GM19238 (cell line): ENCODE results near the gene SLC22A5.
"Not testable (repeated sequence)": the region's sequence is repeated elsewhere in the genome, so short reads cannot be mapped to it uniquely, and the experiment has no call there.

ENCODE experiments used
- DNase-seq: peaks from one replicate; pipeline ENCODE4 v3.0.0; 2011; ENCODE audit warnings: low spot score; ENCODE audit not compliant: insufficient read length

SLC22A5 gene

GRCh38 chr5:132426525-132427138 is 57.1 kb downstream of the SLC22A5 start:
- no peak for DNase-seq

DNA sequence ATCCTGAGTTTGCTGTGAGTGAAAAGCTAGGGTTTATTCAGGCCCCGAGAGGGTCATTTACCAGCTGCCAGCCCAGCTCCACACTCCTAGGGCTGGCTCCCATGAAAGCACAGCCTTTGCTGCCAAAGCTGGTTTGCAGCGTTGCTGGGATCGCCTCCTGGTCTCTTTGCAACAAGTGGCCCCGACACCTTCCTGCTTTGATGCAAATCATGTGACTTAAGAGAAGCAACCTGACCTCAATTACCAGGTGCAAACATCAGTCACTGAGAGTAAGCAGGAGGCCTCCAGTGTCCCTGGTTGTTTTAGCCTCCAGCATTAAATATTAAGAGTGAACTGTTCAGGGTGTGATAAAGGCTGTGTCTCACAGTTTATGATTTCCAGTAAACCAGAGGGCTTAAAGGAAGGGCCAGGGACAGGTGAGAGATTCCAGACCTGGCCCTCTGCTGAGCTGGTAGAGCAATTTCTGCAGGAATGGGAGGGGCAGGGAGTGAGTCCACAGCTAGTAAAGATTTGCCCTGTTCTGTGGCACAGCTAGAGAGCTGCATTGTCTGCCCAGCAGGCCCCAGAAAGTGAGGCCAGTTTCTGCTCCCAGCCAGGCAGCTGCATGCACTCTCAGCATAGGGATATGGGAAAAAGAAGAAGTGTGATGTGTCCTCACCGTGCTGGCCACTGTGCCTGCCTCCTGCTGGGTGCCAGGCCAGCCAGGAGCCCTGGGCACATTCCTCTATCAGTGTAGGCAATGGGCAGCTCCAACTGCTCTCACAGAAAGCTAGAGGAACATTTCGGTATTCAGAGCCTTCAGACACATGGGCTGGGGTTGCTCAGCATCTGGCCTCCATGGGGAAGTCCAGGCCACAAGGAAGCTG is 58.0 kb downstream of the SLC22A5 start:
- DNase-seq = no peak

- no peak for DNase-seq
Measured at GRCh38 chr5:132428147-132428482, 58.6 kb downstream of the SLC22A5 start.

DNA sequence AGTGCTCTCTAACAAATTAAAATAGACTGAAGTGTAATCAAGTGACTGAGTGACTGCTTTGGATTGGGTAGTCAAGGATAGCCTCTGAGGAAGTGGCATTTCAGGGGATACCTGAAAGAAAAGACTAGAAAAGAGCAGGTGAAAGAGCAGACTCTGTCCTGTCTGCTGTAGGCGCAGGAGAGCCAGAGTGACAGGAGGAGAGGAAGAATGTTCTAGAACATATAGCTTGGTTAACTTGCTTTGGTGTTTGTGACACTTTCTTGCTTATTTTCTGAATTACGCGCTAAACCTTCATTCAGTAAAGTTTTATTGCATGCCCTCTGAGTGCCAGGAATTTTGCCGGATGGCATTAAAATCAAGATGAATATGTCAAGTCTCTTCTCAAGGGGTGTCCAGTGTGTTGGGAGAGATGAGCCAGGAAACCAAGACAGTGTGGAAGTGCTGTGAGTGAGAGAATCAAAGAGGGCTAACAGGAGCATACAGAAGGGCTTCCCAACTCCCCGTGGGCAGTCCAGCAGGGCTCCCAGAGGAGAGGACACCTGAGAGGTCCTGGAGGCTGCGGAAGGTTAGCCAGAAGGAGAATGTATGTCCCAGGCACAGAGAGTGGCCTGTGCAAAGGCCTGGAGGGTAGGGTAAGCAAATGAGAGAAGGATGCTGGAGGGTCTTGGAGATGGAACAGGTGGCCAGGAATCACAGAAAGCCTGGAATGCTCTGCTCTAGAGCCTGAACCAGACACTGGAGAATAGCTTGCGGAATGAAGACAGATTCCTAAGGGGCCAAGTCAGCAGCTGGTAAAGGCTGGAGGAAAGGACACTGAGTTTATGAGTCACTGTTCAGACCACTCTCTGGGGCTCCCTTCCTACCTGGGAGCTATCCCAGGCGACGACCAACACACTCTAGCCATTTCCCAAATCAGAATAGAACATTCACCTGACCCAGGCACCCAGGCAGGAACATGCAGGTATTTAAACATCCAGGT is 59.3 kb downstream of the SLC22A5 start:
- DNase-seq = no peak

- DNase-seq = no peak
Measured at GRCh38 chr5:132429463-132430440, 60.2 kb downstream of the SLC22A5 start.

GRCh38 chr5:132430746-132431145 is 61.2 kb downstream of the SLC22A5 start:
- no peak for DNase-seq

GRCh38 chr5:132431632-132432031 is 62.1 kb downstream of the SLC22A5 start:
- no peak for DNase-seq

- no peak for DNase-seq
Measured at GRCh38 chr5:132433141-132433540, 63.6 kb downstream of the SLC22A5 start.

- DNase-seq = no peak
Measured at GRCh38 chr5:132434416-132435286, 65.1 kb downstream of the SLC22A5 start.

DNA sequence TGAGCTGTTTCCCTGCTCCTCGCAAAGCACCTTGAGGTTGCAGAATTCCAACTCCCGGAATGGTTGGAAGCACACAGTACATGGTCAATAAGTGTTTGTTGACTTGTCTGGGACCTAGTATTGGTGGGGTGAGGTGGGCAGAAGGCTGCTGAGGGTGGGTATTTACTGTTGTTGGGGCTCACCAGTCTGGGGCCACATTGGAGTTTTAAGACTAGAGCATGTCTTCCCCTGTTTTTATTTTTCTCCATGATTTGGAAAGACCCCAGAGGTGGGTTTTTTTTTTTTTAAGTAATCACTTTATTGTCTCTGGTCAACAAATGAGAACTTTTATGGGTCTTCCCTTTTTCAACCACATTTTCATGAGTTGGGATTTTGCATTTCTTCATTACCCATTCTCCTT is 65.9 kb downstream of the SLC22A5 start:
- no peak for DNase-seq

GRCh38 chr5:132435886-132436285 is 66.4 kb downstream of the SLC22A5 start:
- no peak for DNase-seq

DNA sequence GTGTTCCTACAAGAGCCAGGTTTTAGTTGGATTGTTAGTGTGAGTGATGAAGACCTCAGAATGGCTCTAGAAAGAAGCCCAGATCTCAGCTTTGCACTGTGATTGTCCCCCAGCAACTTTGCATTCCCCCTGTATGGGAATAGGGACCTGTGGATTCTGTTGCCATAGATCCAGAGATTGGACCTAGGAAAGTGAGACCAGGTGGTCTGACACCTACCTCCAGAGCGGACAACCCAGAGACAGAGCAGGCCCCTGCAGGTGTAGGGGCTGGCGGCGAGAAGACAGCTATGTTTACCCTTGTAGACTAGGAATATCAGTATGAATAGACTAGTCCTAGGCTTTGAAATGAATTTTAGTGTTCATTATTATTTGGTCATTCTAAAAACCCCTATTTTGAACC is 67.4 kb downstream of the SLC22A5 start:
- no peak for DNase-seq

DNA sequence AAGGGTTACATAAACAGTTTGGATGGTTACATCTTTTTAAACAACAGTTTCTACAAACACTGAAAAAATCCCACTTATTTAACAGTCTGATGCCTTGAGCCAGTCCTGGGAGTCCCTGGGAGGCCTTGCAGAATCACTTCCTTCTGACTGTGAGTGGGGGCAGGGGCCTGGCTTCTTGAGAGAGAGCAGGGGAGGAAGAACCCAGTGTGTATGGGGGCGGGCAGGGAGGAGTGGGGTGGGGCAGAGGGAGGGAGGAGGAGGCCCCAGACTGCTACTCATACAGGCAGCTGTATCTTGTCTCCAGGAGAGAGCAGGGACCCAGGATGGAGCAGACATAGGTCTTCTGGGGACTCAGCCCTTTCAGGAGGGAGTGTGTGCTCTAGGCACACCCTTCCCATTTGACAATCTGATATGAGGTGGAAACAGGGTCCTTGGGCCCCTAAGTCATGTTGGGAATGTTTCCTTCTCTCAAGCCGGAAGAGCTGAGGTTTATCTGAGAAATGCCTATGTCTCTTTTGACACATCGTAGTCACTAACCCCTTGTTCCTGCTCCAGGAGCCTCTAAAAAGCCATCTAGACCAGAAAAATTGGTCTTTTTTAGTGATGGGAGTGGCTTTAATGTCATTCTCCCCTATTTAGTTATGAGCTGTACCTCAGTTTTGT is 68.2 kb downstream of the SLC22A5 start:
- DNase-seq = peak; percentile 71

- DNase-seq = not testable (repeated sequence)
Measured at GRCh38 chr5:132438267-132438645, 68.7 kb downstream of the SLC22A5 start.

- no peak for DNase-seq
Measured at GRCh38 chr5:132438917-132439316, 69.4 kb downstream of the SLC22A5 start.

DNA sequence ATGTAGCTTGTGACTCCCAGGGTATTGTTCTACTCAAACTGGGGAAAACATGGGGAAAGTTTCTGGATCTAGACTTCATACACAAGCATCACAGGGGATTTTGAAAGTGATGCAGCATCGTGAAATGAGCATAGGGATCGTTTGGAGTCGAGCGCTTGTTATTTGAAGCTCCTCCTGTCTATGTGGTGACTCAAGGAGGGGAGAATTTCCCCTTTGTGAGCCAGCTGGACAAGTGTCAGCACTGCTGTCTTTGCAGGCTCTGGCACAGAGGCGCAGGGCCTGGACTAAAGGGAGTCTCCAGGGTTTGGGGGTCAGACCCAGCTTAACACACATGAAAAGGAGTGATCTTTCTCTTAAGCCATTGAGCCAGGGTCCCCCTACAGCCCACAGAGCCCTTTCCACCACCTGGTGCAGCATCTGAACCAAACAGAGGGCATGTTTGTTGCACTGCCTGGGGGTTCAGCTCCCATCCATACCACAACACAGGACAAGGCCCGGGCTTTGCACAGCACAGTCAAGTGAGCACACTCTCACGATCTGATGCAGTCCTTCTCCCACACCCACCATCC is 70.1 kb downstream of the SLC22A5 start:
- no peak for DNase-seq

GRCh38 chr5:132444061-132444460 is 74.6 kb downstream of the SLC22A5 start:
- no peak for DNase-seq
